Common myeloid progenitor, CD34-positive (primary cell): ENCODE data around the gene HHATL.

Source experiments
- CTCF ChIA-PET: fragments of 350-600 bp; sonication (Branson Sonifier 250); formaldehyde crosslinking; loops from one replicate; lab custom pipeline; 2021; ENCODE audit warnings: antibody characterized with exemption; lab: Charles Lee
- POLR2A ChIA-PET: fragments of 350-600 bp; sonication (Branson Sonifier 250); formaldehyde crosslinking; loops from one replicate; lab custom pipeline; 2021; ENCODE audit warnings: antibody characterized with exemption; lab: Charles Lee
- DNase-seq, 3 donors: peaks; one replicate each; pipeline versions ENCODE4 v3.0.0 to v3.0.0-alpha.2; 2013
- H3K27ac ChIP-seq, 2 experiments: 1 replicate in 1 of 2; 2 replicates in 1 of 2; pipeline ENCODE4 v1.7.0; 2013; ENCODE audit warnings: inconsistent platforms in 2 of 2, low read length in 2 of 2, mild to moderate bottlenecking in 2 of 2, low read depth in 1 of 2, moderate library complexity in 1 of 2; ENCODE audit not compliant: severe bottlenecking in 2 of 2, insufficient read depth in 1 of 2, poor library complexity in 1 of 2
- H3K27me3 ChIP-seq, 5 experiments: replicated peaks in 2 of 5; 1 replicate in 3 of 5; 2 replicates in 2 of 5; pipeline versions ENCODE4 v1.6.1 to v1.7.0; 2013; ENCODE audit warnings: low read length in 4 of 5, mild to moderate bottlenecking in 2 of 5, moderate library complexity in 2 of 5, inconsistent platforms in 1 of 5; ENCODE audit not compliant: insufficient read depth in 5 of 5, control insufficient read depth in 4 of 5
- H3K36me3 ChIP-seq, 4 experiments: 1 replicate in 2 of 4; 2 replicates in 2 of 4; pipeline versions ENCODE4 v1.6.1 to v1.7.0; 2013; ENCODE audit warnings: low read length in 3 of 4, control low read depth in 1 of 4, mild to moderate bottlenecking in 1 of 4; ENCODE audit not compliant: control insufficient read depth in 4 of 4, insufficient read depth in 4 of 4
- H3K4me1 ChIP-seq, 4 experiments: 1 replicate in 3 of 4; 2 replicates in 1 of 4; pipeline versions ENCODE4 v1.6.1 to v1.7.1; 2013; ENCODE audit warnings: low read length in 3 of 4, mild to moderate bottlenecking in 3 of 4, control low read depth in 1 of 4, inconsistent platforms in 1 of 4, moderate library complexity in 1 of 4; ENCODE audit not compliant: control insufficient read depth in 4 of 4, insufficient read depth in 4 of 4; ENCODE audit errors: control extremely low read depth in 1 of 4
- H3K4me3 ChIP-seq, 7 experiments: 1 replicate in 4 of 7; 2 replicates in 3 of 7; pipeline versions ENCODE4 v1.5.1 to v1.7.0; 2013; ENCODE audit warnings: mild to moderate bottlenecking in 7 of 7, low read length in 6 of 7, moderate library complexity in 6 of 7, inconsistent platforms in 2 of 7, low read depth in 2 of 7, control low read depth in 1 of 7; ENCODE audit not compliant: insufficient read depth in 4 of 7, control insufficient read depth in 1 of 7; ENCODE audit errors: extremely low read depth in 1 of 7
- H3K9me3 ChIP-seq, 5 experiments: 1 replicate in 4 of 5; 2 replicates in 1 of 5; pipeline versions ENCODE4 v1.6.1 to v1.7.1; 2013; ENCODE audit warnings: low read length in 4 of 5, mild to moderate bottlenecking in 2 of 5, inconsistent platforms in 1 of 5, low read depth in 1 of 5, moderate library complexity in 1 of 5; ENCODE audit not compliant: control insufficient read depth in 4 of 5, insufficient read depth in 2 of 5; ENCODE audit errors: control extremely low read depth in 1 of 5
- WGBS: methylation state at CpG from one replicate; pipeline ENCODE4 v1.1.5; 2013; ENCODE audit not compliant: insufficient coverage; 5-methylcytosine and 5-hydroxymethylcytosine counted together

The HHATL gene

DNA sequence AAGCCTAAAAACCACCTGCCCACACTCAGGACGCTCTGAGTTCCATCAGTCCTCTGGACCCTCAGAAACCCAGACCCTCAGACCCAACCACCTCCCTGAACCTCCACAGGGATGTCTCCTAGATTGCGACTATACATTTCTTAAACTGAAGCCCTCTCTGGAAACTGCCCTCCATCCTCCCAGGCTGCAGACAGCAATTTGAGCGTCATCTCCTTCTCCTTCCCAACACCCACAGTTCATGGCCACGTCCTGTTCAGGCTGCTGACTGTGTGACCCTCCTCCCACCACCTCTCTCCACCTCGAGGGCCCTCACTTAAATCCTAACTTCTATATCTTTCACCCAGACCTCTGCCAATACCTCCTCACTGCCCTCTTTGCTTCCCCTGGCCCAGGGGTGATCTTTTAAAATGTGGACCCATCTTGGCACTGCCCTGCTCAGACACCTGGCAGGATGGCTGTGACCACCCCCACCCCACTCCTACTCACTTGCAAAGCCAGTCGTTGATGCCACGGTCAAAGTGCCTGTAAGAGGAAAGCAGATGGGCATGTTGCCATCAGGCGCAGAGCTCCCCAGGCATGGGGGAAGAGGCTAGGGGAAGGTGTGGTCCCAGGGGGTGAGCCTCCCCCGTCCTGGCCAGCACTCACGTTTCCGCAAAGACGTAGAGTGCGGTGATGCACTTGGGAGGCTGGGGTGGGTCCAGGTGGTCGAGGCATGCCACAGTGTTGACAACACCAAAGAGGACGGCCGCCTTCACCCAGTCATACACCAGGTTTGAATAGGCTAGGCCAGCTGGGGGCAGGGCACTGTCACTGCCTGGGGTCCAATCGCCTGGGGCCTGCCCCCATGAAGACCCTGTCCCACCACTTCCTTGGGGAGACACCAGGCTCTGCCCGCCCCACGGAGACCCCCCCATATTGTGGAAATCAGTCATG is 6.0 kb downstream of the HHATL start:
- CTCF ChIA-PET = interaction anchor here (1.4 kb wide), 1 partner anchor 45 kb away, joined by 3 read pairs; no protein-coding TSS in a partner anchor
- no peak for DNase-seq
- 87% methylated on average over 16 of the region's 19 CpGs for WGBS
- Histone ChIP-seq H3K27me3 (peaks cover 0 to 25% (median 5%) of the 10 kb centered on the region in 5 experiments), H3K9me3 (no peaks in the 10 kb centered on the region), H3K4me3 (no peak overlapping the region), H3K4me1 (no peaks in the 10 kb centered on the region), H3K36me3 (no peaks in the 10 kb centered on the region), H3K27ac (no peak overlapping the region)
- POLR2A ChIA-PET = no interaction called here

GRCh38 chr3:42694366-42694765 is 8.2 kb downstream of the HHATL start:
- peaks cover 0 to 35% (median 5%) of the 10 kb centered on the region in 5 experiments for H3K27me3 ChIP-seq
- no peak overlapping the region for H3K4me3 ChIP-seq
- H3K9me3 ChIP-seq = no peaks in the 10 kb centered on the region
- no peak overlapping the region for H3K27ac ChIP-seq
- POLR2A ChIA-PET = no interaction called here
- no peaks in the 10 kb centered on the region for H3K4me1 ChIP-seq
- DNase-seq = no peak
- no peaks in the 10 kb centered on the region for H3K36me3 ChIP-seq
- CTCF ChIA-PET = interaction anchor here (1.0 kb wide), 1 partner anchor 51 kb away, joined by 3 read pairs; no protein-coding TSS in a partner anchor

GRCh38 chr3:42693530-42693930 is 9.1 kb downstream of the HHATL start:
- H3K9me3 ChIP-seq = no peaks in the 10 kb centered on the region
- no peaks in the 10 kb centered on the region for H3K4me1 ChIP-seq
- H3K36me3 ChIP-seq = no peaks in the 10 kb centered on the region
- H3K4me3 ChIP-seq = no peak overlapping the region
- 97% methylated on average over 4 of the region's 4 CpGs for WGBS
- POLR2A ChIA-PET = no interaction called here
- H3K27me3 ChIP-seq = peaks cover 0 to 36% (median 8%) of the 10 kb centered on the region in 5 experiments
- H3K27ac ChIP-seq = no peak overlapping the region
- DNase-seq = no peak
- CTCF ChIA-PET = no interaction called here

- Histone ChIP-seq H3K27ac (no peak overlapping the region), H3K4me1 (no peaks in the 10 kb centered on the region), H3K36me3 (no peaks in the 10 kb centered on the region), H3K4me3 (no peak overlapping the region), H3K27me3 (peaks cover 0 to 33% (median 6%) of the 10 kb centered on the region in 5 experiments), H3K9me3 (no peaks in the 10 kb centered on the region)
- WGBS = 98% methylated on average over 11 of the region's 17 CpGs
- no peak for DNase-seq
- ChIA-PET CTCF (no interaction called here), POLR2A (no interaction called here)
Observed at GRCh38 chr3:42692667-42693529, 9.7 kb downstream of the HHATL start.

GRCh38 chr3:42691816-42692666 is 10.6 kb downstream of the HHATL start:
- no peaks in the 10 kb centered on the region for H3K36me3 ChIP-seq
- no peak overlapping the region for H3K27ac ChIP-seq
- 84% methylated on average over 9 of the region's 13 CpGs for WGBS
- peaks cover 0 to 34% (median 8%) of the 10 kb centered on the region in 5 experiments for H3K27me3 ChIP-seq
- H3K4me3 ChIP-seq = no peak overlapping the region
- no peak for DNase-seq
- H3K4me1 ChIP-seq = no peaks in the 10 kb centered on the region
- CTCF ChIA-PET = no interaction called here
- POLR2A ChIA-PET = no interaction called here
- H3K9me3 ChIP-seq = no peaks in the 10 kb centered on the region

DNA sequence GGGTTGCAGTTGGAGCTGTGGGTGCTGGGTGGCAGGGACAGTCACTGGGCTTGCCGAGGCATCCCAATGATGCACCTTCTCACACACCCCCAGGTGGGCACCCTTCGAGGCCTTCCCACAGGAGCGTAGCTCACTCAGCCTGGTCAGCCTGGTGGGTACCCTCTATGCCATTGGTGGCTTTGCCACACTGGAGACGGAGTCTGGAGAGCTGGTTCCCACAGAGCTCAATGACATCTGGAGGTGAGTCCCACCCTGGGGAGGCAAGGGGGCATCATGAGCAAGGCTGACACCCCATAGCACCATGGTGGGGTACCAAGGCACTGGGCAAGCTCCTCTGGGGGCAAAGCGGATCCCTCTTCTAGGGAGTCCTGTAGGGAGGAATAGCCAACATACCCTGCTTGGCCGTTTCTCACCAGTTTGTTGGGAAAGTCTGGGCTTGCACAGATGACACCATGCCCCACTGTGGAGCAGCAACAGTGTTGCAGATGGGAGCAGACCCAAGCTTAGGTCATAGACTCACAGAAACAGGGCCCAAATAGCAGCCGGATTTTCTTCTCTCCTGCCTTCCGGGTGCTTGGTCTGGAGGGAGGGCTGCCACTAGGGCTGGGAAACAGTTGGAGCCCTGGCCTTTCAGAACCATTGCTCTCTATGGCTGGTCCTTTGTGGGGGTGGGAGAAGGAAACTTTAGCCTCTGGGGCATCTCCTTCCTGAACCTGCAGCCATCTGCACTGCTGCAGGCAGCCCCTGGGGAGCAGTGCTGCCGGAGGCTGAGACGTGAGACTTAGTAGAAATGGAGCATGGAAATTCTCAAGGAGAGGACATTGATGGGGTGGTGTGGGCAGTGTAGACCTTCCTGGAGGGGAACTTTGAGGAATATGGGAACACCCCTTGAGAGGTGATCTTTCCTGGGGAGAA is 11.6 kb downstream of the HHATL start:
- CTCF ChIA-PET = no interaction called here
- DNase-seq = no peak
- no peak overlapping the region for H3K27ac ChIP-seq

More for the DNA sequence above, 11.6 kb downstream of the HHATL start:
- H3K4me3 ChIP-seq = no peak overlapping the region
- 83% methylated on average over 9 of the region's 10 CpGs for WGBS
- peaks cover 0 to 45% (median 11%) of the 10 kb centered on the region in 5 experiments for H3K27me3 ChIP-seq
- H3K36me3 ChIP-seq = no peaks in the 10 kb centered on the region
- H3K9me3 ChIP-seq = peaks cover 0 to 6% (median 0%) of the 10 kb centered on the region in 5 experiments
- POLR2A ChIA-PET = interaction anchor here (1.2 kb wide), 1 partner anchor 10 kb away, joined by 3 read pairs; no protein-coding TSS in a partner anchor
- peaks cover 0 to 3% (median 1%) of the 10 kb centered on the region in 4 experiments for H3K4me1 ChIP-seq
